Urothelium cell line (cell line): ENCODE data around the gene MATCAP1.

Experiments used
- DNase-seq: peaks from one replicate; pipeline ENCODE4 v3.0.0; 2011; ENCODE audit warnings: low spot score, mixed read lengths
- FAIRE-seq: peaks from 2 replicates; lab custom pipeline; 2011; peaks lifted over from hg19 to GRCh38; lab: Jason Lieb, UNC

Gene MATCAP1

DNA sequence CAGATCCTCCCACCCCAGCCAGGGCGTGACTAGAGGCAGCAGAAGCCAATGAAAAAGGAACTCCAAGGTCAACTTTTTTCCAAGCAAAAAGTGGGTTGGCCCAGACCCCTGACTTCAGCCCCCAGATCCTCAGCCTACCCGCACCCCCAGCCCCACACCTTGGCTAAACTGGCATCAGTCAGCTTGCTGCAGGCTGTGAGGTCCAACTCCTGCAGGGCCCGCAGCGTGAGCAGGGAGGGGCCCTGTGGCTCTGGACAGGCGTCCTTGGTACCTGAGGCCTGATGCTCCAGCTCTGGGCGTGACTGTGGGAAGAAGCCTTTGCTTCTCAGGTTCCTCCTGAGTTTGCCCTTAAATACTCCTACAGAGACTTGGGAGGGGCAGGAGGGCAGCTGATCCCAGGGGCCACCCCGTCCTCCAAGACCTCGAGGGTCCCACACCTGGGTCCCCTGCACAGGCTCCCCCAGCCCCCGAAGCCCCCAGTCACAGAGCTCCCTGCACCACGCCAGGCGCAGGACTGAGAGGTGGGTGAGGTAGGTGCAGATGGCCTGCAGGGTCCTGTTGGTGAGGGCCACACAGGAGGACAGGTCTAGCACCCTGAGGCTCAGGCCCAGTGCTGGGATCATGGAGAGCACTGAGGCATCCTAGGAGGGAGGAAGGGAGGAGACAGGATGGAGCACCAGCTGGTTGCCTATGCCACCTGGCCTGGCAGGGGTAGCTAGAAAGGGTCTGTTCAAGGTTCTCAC is 24.6 kb upstream of the MATCAP1 start:
- FAIRE-seq: no peak

DNA sequence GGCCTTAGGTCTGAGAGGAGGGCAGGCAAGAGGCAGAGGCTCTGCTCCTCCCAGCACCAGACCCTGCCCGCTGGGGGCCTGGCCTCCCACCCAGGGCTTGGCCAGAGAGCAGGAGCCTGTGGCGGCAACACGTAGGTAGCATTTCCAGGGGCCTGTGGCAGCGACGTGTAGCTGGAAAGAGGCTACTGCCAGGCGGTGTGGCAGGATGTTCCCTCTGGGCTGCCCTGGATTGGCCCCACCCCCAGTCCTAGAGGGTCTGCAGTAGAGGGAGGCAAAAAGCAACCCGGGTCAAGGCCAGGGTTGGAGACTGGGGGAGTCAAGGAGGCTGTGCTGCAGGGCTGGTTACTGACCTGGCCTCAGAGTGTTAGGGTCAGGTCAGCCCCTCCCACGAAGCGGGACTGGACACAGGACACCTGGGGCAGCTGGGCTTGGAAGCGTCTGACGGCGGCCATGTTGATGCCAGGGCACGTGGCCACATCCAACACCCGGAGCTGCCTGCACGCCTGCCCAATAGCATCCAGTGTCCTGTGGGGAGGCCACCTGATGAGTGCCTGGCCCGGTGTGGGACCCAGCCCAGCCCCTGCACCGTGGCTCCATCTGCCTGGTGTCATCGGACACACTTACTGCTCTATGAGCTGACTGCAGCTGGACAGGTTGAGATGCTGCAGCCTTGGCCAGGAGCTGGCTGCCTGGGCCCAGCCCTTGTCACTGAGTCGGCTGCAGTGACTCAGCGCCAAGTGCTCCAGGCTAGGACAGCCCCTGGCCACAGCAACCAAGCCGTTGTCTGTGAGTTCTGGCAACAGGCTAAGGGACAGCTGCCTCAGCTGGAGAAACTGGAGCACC is 23.7 kb upstream of the MATCAP1 start:
- no peak for FAIRE-seq
- DNase-seq: no peak

More for the DNA sequence above, 24.6 kb upstream of the MATCAP1 start:
- no peak for DNase-seq

DNA sequence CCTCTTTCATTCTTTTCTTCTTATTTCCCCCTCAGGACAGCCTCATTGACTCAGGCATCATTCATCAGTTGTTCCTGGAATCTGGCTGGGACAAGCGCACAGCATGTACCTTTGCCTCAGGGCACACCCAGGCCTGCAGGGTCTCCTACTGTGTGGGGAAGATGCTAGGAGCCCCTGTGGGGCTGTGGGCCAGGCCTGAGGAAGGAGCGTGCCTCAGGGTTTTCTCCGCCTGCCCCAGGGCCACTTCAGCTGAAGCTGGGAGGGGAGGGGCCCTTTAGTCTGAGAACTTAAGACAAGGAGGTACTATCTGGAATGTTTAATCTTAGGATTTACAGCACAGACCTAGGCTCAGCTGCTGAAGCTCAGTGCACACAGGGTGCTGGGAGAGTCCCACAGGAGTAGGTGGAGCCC is 23.1 kb upstream of the MATCAP1 start:
- no peak for DNase-seq
- no peak for FAIRE-seq

DNA sequence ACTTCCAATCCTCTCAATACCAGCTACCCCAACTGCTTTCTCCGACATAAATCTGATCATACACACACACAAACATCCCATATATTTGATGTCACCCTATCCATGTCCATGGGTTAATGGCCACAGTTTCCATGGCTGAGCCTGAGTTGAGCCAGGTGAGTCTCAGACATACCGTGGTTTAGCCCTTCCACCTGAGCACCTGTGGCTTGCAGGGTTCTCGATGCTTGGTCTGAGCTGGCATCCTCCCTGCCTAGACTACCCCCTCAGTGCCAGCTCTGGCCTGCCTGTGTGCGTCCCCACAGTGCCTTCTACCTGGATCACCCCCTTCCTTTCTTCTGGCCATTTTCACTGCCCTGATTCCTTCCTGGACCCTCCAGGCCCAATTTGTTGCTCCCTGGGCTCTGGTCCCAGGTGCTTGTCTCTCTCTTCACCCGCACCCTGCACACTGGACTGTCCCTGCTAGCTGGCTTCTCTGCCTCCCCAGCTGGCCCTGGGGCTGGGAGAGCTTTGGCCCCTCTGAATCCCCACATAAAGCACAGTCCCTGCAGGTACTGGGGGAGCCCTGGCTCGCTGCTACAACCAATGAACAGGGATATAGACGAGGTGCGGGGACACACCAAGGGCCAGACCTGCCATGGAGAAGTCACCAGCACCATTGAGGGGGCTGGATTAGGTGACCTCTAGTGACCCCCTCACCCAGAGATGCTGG is 22.5 kb upstream of the MATCAP1 start:
- FAIRE-seq: no peak
- no peak for DNase-seq

DNA sequence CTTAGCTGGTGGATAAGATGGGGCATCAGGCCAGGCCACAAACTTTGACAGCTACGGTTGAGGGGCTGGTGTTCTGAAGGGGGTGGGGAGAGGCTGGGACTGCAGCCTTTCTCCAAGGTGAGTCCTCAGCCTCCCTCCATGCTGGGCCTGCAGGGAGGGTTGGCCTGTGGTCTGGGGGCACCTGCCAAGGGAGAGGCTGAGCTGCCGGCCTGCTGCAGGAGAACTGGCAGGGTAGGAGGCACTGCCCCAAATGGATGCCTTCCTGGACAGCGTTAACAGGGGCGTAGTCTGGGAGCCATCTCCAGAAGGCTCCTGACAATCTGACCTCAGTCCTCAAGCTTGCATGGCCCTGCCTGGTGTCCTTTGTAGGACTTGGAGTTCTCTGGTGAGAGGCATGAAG is 20.3 kb upstream of the MATCAP1 start:
- DNase-seq: no peak
- FAIRE-seq: no peak

DNA sequence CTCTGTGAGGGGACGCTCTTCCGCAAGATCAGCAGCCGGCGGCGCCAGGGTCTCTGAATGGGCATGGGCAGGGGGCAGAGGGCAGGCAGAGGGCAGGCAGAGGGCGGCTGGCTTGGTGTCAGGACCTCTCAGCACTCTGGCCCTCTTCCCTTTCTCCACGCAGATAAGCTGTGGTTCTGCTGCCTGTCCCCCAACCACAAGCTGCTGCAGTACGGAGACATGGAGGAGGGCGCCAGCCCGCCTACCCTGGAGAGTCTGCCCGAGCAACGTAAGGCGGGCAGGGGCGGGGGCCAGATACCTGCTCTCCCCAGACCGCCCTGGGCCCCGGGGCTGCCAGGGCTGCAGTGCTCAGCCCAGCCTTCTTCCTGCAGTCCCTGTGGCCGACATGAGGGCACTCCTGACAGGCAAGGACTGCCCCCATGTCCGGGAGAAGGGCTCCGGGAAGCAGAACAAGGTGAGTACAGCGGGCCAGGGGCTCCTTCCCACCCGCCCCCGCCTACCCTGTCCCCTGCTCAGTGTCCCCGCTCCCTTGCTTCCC is 19.3 kb upstream of the MATCAP1 start:
- FAIRE-seq: no peak
- DNase-seq: no peak

DNA sequence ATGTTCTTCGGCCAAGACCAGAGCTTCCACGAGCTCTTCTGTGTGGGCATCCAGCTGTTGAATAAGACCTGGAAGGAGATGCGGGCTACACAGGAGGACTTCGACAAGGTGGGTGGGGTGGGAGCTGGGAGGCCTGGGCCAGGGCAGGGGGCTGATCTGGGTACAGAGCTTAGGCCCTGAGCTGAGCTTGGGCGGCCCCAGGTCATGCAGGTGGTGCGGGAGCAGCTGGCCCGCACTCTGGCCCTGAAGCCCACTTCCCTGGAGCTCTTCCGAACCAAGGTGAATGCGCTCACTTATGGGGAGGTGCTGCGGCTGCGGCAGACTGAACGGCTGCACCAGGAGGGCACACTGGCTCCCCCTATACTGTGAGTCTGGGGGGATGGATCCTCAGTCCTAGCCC is 18.7 kb upstream of the MATCAP1 start:
- FAIRE-seq: no peak
- no peak for DNase-seq

DNA sequence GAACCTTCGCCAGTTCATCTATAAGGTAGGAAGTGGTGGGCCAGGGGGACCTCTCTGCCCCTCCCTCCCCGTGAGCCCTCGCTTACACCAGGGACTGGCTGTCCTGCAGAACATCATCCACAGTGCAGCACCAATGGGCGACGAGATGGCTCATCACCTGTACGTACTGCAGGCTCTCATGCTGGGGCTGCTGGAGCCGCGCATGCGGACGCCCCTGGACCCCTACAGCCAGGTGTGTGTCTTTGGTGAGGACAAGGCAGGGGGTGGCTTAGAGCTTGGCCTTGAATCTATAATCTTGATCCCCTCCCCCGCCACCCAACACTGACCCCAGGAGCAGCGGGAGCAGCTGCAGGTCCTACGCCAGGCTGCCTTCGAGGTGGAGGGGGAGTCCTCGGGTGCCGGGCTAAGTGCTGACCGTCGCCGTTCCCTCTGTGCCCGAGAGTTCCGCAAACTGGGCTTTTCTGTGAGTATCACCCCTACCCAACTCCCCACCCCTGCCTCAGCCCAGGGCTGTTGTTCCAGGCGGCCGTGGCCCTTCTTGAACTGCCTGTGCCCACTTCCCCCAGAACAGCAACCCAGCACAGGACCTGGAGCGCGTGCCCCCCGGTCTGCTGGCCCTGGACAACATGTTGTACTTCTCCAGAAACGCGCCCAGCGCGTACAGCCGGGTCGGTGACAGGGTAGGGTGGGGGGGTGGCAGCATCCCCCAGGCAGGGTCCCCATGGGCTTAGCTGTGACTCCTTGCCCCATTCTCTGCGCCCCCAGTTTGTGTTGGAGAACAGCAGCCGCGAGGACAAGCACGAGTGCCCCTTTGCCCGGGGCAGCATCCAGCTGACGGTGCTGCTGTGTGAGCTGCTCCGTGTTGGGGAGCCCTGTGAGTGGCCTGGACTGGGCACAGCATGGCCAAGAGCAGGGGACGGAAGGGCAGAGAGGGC is 17.9 kb upstream of the MATCAP1 start:
- no peak for DNase-seq
- no peak for FAIRE-seq

DNA sequence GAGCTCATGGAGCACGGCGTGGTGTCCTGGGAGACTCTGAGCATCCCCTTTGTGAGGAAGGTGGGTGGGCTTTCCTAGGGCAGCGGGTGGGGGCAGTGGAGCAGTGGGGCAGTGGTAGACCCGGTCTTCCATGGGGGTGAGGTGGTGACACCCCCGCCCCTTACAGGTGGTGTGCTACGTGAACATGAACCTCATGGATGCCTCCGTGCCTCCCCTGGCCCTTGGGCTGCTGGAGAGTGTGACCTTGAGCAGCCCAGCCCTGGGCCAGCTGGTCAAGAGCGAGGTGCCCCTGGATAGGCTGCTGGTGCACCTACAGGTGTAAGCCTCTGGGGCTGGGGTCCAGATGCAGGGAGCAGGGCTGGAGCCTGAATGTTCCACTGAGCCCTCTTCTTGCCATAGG is 16.7 kb upstream of the MATCAP1 start:
- FAIRE-seq: no peak
- no peak for DNase-seq

DNA sequence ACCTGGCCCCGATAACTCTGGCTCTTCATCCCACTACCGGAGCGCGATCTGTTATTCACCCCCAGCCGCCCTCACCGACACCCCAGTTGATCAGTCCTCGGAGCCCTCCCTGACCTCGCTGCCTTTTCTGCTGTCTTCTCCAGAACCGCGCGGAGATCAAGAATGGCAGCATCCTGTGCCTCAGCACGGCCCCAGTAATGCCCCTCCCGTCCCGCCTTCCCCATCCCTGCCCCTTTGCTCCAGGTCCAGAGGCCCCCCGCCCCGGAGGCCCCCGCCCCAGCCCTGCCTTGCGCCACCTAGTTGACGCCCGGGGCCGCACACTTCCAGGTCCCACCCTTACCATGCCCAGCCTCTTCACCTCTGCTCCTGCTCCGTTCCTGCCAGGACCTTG is 16.0 kb upstream of the MATCAP1 start:
- DNase-seq: no peak

DNA sequence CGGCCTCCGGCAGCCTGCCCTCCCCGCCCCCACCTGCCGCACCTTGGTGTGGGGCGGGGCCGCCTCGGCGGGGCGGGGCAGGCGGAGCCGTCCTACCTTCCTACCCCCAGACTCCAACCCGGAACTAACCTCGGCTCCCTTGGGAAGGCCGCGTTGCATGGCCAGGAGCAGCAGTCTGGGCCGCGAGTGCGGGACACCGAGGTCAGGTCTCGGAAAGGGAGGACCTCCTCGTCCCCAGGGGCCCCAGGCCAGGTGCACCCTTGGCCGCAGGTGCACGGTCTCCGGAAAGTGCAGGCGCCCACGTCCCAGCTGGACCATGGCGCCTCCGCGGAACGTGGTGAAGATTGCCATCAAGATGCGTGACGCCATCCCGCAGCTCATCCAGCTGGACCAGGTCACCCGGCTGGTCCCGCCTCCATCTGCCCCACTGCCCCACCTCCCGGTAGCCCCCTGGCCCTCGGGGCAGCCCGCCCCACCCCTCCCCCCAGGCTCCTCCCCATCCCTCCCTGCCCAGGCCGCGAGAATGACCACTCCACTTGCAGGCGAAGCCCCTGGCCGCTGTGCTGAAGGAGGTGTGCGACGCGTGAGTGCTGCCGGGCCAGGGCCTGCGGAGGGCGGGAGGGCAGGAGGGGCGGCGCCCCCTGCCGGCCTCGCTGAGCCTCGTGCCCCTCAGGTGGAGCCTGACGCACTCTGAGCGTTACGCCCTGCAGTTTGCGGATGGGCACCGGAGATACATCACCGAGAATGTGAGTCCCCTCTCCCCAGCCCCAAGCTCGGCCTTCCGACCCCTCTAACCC is 15.4 kb upstream of the MATCAP1 start, which contains the start of gene ELMO3:
Gene ELMO3, plus strand, starts transcription at position 121 of the 797 bp plus-strand sequence. Its CDS starts 196 bp downstream, at position 317.
- DNase-seq: no peak
- no peak for FAIRE-seq

More for the DNA sequence above, 16.0 kb upstream of the MATCAP1 start:
- no peak for FAIRE-seq

DNA sequence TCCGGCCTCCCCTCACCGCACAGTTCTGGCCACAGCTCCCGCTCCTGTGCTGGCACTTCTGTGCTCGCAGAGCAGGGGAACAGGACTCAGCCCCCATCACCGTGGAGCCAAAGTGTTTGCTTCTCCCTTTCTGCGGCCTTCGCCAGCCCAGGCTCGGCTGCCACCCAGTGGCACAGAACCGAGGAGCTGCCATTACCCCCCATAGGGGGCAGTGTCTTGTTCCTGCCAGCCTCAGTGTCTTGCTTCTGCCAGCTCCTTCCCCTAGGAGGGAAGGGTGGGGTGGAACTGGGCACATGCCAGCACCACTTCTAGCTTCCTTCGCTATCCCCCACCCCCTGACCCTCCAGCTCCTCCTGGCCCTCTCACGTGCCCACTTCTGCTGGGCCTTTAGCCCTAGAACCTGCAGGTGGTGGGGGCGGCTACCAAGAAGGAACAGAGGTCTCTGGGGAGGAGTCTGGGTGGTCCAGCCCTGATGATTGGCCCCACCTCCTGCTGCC is 14.5 kb upstream of the MATCAP1 start:
- FAIRE-seq (no peak), DNase-seq (peak; percentile 59)

DNA sequence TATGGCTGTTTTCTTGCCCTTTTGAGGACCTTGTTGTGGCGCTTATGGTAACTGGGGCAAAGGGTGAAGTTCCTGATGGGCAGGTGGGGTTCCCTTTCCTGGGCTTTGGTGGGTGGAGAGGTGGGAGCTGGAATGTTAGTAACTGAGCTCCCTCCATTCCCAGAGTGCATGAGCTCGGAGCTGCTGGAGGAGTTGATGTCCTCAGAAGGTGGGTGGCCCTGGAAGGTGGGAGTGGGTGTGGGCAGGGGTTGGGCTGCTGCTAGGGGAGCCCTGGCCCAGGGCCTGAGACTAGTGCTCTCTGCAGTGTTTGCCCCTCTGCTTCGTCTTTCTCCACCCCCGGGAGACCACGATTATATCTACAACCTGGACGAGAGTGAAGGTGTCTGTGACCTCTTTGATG is 13.9 kb upstream of the MATCAP1 start:
- no peak for FAIRE-seq

DNA sequence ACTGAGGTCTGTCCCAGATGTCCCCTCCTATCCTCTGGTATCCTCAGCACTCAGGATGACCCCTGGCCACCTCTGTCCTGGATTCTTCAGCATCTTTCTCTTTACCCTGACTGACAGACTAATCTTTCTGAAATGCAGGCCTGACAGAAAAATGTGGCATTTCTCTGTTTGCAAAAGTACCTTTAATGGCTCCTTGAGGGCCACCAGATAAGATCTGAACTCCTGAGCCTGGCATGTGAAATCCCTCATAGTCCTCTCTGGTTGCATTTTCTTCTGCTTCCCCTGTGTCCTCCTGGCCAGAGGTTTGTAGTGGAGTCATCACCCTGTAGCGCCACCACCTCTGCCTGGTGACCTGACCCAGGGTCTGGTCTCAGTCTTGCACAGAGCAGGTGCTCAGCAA is 13.1 kb upstream of the MATCAP1 start:
- DNase-seq (no peak), FAIRE-seq (no peak)

More for the DNA sequence above, 13.9 kb upstream of the MATCAP1 start:
- no peak for DNase-seq

DNA sequence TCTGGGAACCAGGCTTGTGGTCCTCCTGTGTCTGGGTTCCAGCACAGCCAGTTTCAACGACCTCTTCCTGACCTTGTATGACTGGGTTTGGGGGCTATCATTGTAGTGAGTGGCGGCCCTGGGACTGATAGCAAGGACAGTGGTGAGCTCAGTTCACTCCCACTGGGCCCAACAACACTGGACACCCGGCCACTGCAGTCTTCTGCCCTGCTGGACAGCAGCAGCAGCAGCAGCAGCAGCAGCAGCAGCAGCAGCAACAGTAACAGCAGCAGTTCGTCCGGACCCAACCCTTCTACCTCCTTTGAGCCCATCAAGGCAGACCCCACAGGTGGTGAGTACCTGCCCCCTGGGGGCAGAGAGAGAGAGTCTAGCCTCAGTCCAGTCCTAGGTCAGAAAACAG is 11.9 kb upstream of the MATCAP1 start:
- no peak for FAIRE-seq

DNA sequence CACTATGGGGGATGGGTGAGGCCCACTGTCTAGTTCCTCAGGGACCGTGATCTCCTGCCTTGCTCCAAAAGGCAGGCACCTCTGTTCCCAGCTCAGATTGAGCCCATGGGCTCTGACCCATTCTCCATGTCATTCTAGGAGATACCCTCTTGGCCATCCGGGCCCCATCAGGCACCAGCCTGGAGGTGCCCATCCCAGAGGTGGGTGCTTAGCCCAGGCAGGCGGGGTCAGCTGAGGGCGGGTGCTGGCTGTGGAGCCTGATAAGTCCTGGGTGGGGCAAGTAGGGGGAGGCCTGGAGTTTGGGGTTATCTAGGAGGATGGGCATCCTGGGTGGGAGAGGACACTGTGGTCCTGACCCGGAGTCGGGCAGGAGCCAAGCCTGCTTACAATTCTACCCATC is 10.5 kb upstream of the MATCAP1 start:
- no peak for FAIRE-seq
- no peak for DNase-seq

More for the DNA sequence above, 11.9 kb upstream of the MATCAP1 start:
- no peak for DNase-seq

DNA sequence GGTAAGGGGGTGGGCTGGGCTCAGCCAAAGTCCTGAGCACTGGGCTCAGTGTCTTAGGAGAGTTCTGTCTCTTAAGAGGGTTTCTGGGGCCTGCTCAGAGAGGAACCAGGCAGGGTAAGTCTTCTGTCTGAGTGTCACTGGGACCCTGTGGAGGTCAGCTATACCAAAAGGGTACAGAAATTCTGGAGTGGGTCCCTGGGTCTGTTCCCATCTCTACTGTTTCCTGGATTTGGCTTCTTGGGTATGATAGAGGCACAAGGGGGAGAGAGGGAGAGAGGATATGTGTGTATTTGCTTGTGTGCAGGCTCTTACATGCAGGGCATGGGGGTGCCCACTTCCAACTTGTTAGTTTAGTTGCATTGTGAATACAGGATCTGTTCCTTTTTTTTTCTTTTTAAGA is 9.8 kb upstream of the MATCAP1 start:
- no peak for DNase-seq
- no peak for FAIRE-seq

DNA sequence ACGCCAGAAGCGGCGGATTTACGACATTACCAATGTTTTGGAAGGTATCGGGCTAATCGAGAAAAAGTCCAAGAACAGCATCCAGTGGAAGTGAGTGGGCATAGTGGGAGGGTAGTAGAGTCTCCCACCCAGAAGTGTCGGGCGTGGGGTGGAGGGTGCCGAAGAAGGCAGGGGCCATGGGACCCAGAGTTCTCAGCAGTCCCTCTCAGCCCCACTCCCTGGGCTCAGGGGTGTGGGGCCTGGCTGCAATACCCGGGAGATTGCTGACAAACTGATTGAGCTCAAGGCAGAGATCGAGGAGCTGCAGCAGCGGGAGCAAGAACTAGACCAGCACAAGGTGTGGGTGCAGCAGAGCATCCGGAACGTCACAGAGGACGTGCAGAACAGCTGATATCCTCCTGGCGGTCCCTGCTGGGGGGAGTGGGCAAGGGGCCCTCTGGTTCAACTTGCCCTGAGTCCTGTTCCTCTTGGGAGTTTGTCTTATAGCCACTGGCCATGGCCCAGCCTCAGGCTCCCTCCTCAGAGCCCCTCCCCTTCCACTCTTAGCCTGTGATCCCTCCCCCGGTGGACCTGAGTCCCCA is 9.1 kb upstream of the MATCAP1 start:
- FAIRE-seq (no peak), DNase-seq (no peak)
